Posterior vena cava (tissue), 2 donors: Measurements from ENCODE around the gene DNASE2B. TPM values are rescaled to one million over a fixed set of nuclear protein-coding genes. Genes with fewer than 3 reads are reported as not detected.
"Not testable (repeated sequence)": the region's sequence is repeated elsewhere in the genome, so short reads cannot be mapped to it uniquely, and the experiment has no call there.

Source experiments
- DNase-seq: peaks from one replicate; pipeline ENCODE4 v3.0.0-alpha.2; 2020; ENCODE audit warnings: low spot score
- intact Hi-C, 2 donors: fragments of 100-400 bp; cut with DNase I; formaldehyde crosslinking; loops; one replicate each; pipeline versions ENCODE4 v1.14.1 to v1.14.2; 2022 to 2023
- total RNA-seq, 2 donors: library from RNA; stranded (reverse); fragmentation: NEBNext Ultra II Directional; extraction: Animal tissue kit (Norgen Biotek cat#: 25700); gene quantifications; one replicate each; pipeline ENCODE4 v1.2.1, GENCODE V29; 2021
- donor health status: DM: yes; HTN: yes; CAD: no.
- donor health status: DM: yes; HTN: yes; CAD: no.

DNASE2B gene
- total RNA-seq, 2 donors from 2014 or later, result not detected

- DNase-seq, result no peak
- intact Hi-C loops, result loop anchor here in 1 of 2 donors (10.0 kb wide), 1 partner anchor 292 kb away; the partner anchor contains the start of gene PRKACB
These were observed 38.8 kb downstream of the DNASE2B start for GRCh38 chr1:84436876-84437655.

DNA sequence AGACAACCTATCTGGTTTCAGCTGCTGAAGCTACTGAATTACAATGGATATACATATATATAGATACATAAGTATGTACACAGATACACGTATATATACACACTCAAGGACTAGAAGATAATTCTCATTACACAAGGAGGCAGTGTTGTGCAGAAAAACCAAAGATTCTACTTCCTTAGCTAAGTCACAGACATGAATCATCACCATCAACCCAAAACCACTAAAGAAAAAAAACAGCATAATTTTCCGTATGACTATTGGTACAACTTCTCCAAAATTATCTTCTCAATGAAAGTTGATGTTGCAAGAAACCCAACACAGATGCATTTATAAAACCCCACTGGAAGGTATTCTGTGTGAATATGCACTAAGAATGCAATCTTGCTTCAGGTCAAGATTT lies 44.0 kb downstream of the DNASE2B start:
- intact Hi-C loops, result loop anchor here (5.0 to 10.0 kb wide), 2 partner anchors 313 to 330 kb away; no protein-coding TSS in a partner anchor
- DNase-seq, result no peak

GRCh38 chr1:84442747-84443646 lies 44.7 kb downstream of the DNASE2B start:
- intact Hi-C loops, result loop anchor here (5.0 to 10.0 kb wide), 2 partner anchors 312 to 329 kb away; no protein-coding TSS in a partner anchor
- DNase-seq, result not testable (repeated sequence)

DNA sequence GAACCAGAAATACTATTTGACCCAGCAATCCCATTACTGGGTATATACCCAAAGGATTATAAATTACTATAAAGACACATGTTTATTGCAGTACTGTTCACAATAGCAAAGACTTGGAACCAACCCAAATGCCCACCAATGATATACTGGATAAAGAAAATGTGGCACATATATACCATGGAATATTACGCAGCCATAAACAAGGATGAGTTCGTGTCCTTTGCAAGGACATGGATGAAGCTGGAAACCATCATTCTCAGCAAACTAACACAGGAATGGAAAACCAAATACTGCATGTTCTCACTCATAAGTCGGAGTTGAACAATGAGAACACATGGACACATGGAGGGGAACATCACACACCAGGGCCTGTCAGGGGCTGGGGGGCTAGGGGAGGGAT lies 50.4 kb downstream of the DNASE2B start:
- DNase-seq, result not testable (repeated sequence)
- intact Hi-C loops, result loop anchor here in 1 of 2 donors (10.0 kb wide), 1 partner anchor 306 kb away; no protein-coding TSS in a partner anchor

- no peak for DNase-seq
- intact Hi-C loops, result loop anchor here (10.0 kb wide), 2 partner anchors 154 to 164 kb away; no protein-coding TSS in a partner anchor
These were observed 52.6 kb downstream of the DNASE2B start for GRCh38 chr1:84450910-84451309.

DNA sequence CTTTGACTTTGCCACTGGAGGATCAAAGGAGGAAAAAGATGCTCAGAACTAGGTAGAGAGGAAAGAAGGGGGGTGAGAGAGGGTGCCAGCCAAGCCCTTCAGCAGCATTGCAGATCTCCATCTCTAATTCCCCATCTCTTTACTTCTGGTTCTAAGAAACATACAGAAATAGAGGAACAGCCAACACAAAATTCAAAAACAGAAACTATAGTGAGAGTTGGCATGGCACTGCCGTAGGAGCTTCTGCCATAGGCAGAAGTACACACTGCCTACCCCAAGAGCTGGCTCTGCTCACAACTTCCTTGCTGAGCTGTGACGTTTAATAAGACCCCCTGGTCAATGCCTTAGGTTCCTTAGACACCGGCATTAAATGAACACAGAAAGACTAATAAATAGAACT lies 54.2 kb downstream of the DNASE2B start:
- no peak for DNase-seq
- intact Hi-C loops, result loop anchor here (10.0 kb wide), 2 partner anchors 152 to 162 kb away; no protein-coding TSS in a partner anchor

GRCh38 chr1:84462118-84462517 lies 63.8 kb downstream of the DNASE2B start:
- no peak for DNase-seq
- intact Hi-C loops, result no loop called here

Other genes with a start within 250 kb of the DNASE2B start
- gene SAMD13, start 96.8 kb upstream of the DNASE2B start, total RNA-seq, result under 1 TPM; 0.51 to 0.71 TPM
- 10 to 100 TPM; 23.2 to 27.3 TPM for gene RPF1, start 80.8 kb downstream of the DNASE2B start, total RNA-seq
- gene SPATA1, start 107.9 kb downstream of the DNASE2B start, total RNA-seq, result 1 to 10 TPM; 1.0 to 2.6 TPM
- gene GNG5, start 108.1 kb downstream of the DNASE2B start, total RNA-seq, result 10 to 100 TPM; 66.1 to 67.7 TPM
- 10 to 100 TPM; 20.5 to 23.5 TPM for gene CTBS, start 176.0 kb downstream of the DNASE2B start, total RNA-seq